RWPE2 (cell line): ENCODE results near the gene RNU5B-1.

Experiments used
- ATAC-seq: fragments of 200-7000 bp; cut with Tn5 transposase; 3 replicates; pipeline ENCODE4 v1.9.1; 2021; ENCODE audit warnings: low read depth
- DNase-seq: peaks from one replicate; pipeline ENCODE4 v3.0.0-alpha.2; 2020; ENCODE audit warnings: low spot score
- H3K27ac ChIP-seq: fragments of 450-650 bp; 2 replicates; pipeline ENCODE4 v1.5.1; 2017; ENCODE audit warnings: mild to moderate bottlenecking; ENCODE audit not compliant: poor library complexity, severe bottlenecking
- H3K27me3 ChIP-seq: fragments of 250-450 bp; sonication (Bioruptor Pico); 2 replicates; pipeline ENCODE4 v1.5.1; 2021; ENCODE audit warnings: mild to moderate bottlenecking, moderate library complexity; ENCODE audit not compliant: insufficient read depth, poor library complexity, severe bottlenecking
- H3K36me3 ChIP-seq: fragments of 250-450 bp; sonication (Bioruptor Pico); 2 replicates; pipeline ENCODE4 v1.5.1; 2020; ENCODE audit warnings: low read depth, mild to moderate bottlenecking, moderate library complexity
- H3K4me1 ChIP-seq: fragments of 250-450 bp; sonication (Bioruptor Pico); 2 replicates; pipeline ENCODE4 v1.5.1; 2021; ENCODE audit warnings: mild to moderate bottlenecking, moderate library complexity; ENCODE audit not compliant: insufficient read depth, poor library complexity, severe bottlenecking
- H3K4me3 ChIP-seq: fragments of 250-450 bp; sonication (Bioruptor Pico); 2 replicates; pipeline ENCODE4 v1.5.1; 2021; ENCODE audit warnings: mild to moderate bottlenecking, moderate library complexity; ENCODE audit not compliant: severe bottlenecking
- H3K9me3 ChIP-seq: fragments of 250-450 bp; sonication (Bioruptor Pico); 2 replicates; pipeline ENCODE4 v1.5.1; 2021; ENCODE audit warnings: mild to moderate bottlenecking, moderate library complexity; ENCODE audit not compliant: severe bottlenecking
- TF ChIP-seq, protein P1 (sequence below): fragments of 450-650 bp; IDR thresholded peaks from one replicate; pipeline ENCODE4 v1.5.1; 2017; ENCODE audit warnings: mild to moderate bottlenecking, moderate library complexity; ENCODE audit not compliant: poor library complexity, severe bottlenecking

The RNU5B-1 gene

DNA sequence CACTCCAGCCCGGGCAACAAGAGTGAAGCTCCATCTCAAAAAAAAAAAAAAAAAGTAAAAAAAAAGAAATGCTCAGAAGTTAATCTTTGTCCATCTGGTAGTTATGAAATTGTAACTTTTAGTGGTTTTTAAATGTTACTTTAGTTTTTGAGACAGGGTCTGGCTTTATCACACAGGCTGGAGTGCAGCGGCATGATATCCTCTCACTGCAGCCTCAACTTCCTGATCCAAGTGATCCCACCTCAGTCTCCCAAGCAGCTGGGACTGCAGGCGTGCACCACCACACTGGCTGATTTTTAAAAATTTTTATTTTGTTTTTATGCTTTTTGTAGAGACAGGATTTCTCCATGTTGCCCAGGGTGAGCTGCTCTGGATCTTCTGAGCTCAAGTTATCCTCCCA is 1.3 kb downstream of the RNU5B-1 start:
- no peak overlapping the region for H3K4me3 ChIP-seq
- TF ChIP-seq, protein P1, sequence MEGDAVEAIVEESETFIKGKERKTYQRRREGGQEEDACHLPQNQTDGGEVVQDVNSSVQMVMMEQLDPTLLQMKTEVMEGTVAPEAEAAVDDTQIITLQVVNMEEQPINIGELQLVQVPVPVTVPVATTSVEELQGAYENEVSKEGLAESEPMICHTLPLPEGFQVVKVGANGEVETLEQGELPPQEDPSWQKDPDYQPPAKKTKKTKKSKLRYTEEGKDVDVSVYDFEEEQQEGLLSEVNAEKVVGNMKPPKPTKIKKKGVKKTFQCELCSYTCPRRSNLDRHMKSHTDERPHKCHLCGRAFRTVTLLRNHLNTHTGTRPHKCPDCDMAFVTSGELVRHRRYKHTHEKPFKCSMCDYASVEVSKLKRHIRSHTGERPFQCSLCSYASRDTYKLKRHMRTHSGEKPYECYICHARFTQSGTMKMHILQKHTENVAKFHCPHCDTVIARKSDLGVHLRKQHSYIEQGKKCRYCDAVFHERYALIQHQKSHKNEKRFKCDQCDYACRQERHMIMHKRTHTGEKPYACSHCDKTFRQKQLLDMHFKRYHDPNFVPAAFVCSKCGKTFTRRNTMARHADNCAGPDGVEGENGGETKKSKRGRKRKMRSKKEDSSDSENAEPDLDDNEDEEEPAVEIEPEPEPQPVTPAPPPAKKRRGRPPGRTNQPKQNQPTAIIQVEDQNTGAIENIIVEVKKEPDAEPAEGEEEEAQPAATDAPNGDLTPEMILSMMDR, result no peak
- peak overlapping the region; percentile 66 for H3K27ac ChIP-seq
- H3K9me3 ChIP-seq, result no peaks in the 10 kb centered on the region
- no peak for DNase-seq
- no peaks in the 10 kb centered on the region for H3K27me3 ChIP-seq
- ATAC-seq, result no peak
- peaks cover 5% of the 10 kb centered on the region for H3K4me1 ChIP-seq
- no peaks in the 10 kb centered on the region for H3K36me3 ChIP-seq

DNA sequence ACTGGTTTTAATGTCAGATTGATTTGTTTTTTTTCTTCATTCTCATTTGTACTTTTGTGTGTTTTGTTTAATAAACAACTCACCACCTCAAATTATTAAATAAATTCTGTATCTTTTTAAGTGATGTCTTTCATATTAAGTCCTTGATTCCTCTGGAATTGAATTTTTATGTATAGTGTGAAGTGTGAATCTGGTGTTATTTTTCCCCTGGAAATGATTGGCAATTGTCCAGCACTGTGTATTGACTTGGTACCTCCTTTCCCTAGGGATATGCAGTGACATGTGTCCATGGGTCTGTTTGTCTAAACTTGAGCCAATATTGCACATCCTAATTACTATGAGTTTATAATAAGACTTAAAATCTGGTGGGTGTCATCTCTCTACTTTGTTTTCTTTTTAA is 2.1 kb downstream of the RNU5B-1 start:
- DNase-seq (no peak), ATAC-seq (no peak)
- TF ChIP-seq, protein P1, result no peak
- Histone ChIP-seq H3K27ac (no peak overlapping the region), H3K27me3 (no peaks in the 10 kb centered on the region), H3K36me3 (no peaks in the 10 kb centered on the region), H3K4me1 (peaks cover 5% of the 10 kb centered on the region), H3K4me3 (no peak overlapping the region), H3K9me3 (no peaks in the 10 kb centered on the region)

DNA sequence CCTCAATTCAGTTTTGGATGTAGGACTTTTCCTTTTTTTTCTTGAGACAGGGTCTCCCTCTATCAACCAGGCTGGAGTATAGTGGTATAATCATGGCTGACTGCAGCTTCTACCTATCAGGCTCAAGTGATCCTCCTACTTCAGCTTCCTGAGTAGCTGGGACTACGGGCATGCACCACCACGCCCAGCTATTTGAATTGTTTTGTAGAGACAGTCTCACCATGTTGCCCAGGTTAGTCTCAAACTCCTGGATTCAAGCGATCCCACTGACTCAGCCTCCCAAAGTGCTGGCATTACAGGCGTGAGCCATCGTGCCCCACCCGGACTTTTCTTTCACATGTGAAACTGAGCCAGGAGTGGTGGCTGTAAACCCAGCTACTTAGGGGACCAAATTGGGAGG is 3.5 kb downstream of the RNU5B-1 start:
- Histone ChIP-seq H3K27me3 (no peaks in the 10 kb centered on the region), H3K4me3 (no peak overlapping the region), H3K9me3 (no peaks in the 10 kb centered on the region), H3K36me3 (no peaks in the 10 kb centered on the region), H3K4me1 (peaks cover 5% of the 10 kb centered on the region), H3K27ac (no peak overlapping the region)
- DNase-seq, result no peak
- no peak for ATAC-seq
- TF ChIP-seq, protein P1, result no peak

GRCh38 chr15:65309882-65310418 is 5.5 kb downstream of the RNU5B-1 start:
- Histone ChIP-seq H3K27me3 (no peaks in the 10 kb centered on the region), H3K27ac (no peak overlapping the region), H3K9me3 (no peaks in the 10 kb centered on the region), H3K4me3 (no peak overlapping the region), H3K36me3 (no peaks in the 10 kb centered on the region), H3K4me1 (no peaks in the 10 kb centered on the region)
- DNase-seq (no peak), ATAC-seq (peak; percentile 7; the same call in 2 of the 3 replicates)
- TF ChIP-seq, protein P1, result no peak

DNA sequence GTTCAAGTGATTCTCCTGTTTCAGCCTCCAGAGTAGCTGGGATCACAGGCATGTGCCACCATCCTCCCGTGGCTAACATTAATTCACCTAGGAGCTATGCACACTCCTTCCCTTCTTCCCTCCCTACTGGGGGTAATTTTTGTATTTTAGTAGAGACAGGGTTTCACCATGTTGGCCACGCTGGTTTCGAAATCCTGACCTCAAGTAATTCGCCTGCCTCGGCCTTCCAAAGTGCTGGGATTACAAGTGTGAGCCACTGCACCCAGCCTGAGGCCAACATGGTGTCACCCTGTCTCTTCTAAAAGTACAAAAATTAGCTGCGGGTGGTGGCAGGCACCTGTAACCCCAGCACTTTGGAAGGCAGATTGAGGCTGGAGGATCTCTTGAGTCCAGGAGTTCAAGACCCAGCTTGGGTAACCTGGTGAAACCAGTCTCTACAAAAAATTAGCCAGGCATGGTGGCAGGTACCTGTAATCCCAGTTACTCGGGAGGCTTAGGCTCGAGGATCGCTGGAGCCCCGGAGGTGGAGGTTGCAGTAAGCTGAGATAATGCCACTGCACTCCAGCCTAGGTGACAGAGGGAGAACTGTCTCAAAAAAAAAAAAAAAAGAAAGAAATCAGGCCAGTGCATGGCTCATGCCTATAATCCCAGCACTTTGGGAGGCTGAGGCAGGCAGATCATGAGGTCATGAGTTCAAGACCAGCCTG is 6.1 kb downstream of the RNU5B-1 start:
- Histone ChIP-seq H3K27me3 (no peaks in the 10 kb centered on the region), H3K4me3 (no peak overlapping the region), H3K27ac (no peak overlapping the region), H3K9me3 (no peaks in the 10 kb centered on the region), H3K36me3 (no peaks in the 10 kb centered on the region), H3K4me1 (no peaks in the 10 kb centered on the region)
- DNase-seq, result no peak
- TF ChIP-seq, protein P1, result no peak
- ATAC-seq, result no peak
